NCI-H187 (cell line): ENCODE measurements around the gene SOWAHA.

Experiments
- DNase-seq, 2 experiments: peaks; one replicate each; lab custom pipeline; 2025; lab: John Stamatoyannopoulos, UW

The SOWAHA gene

GRCh38 chr5:132827943-132828673 lies 15.0 kb downstream of the SOWAHA start:
- DNase-seq: no peak

DNA sequence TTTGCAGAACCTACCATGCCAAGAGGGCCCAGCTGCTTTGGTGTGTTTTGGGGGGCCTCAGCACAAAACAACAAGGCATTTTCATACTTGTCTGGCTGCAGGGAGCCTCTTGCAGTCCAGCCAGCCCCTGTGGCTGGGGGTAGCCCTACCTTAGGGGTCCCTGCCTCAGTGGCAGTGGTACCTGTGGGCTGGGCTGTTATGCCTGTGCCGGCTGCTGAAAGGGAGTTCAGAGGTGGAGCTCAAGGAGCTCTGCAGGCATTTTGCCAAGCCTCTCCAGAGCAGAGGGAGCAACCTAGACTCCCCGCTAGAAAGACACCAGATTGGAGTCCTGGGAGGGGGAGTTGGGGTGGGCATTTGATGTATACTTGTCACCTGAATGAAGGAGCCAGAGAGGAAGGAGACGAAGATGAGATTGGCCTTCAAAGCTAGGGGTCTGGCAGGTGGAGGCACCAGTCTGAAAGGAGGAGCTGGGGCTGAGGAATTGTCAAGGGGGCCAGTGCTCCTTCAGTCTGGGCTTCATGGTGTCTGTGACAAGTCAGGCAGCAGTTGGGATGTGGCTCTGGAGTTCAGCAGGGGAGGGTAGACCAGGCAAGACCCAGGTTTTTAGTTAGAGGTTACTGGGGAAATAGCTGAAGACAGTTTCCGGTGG lies 15.9 kb downstream of the SOWAHA start:
- DNase-seq: no peak

GRCh38 chr5:132829742-132830435 lies 16.8 kb downstream of the SOWAHA start:
- DNase-seq: peak; percentile 15 to 41

GRCh38 chr5:132830436-132831094 lies 17.5 kb downstream of the SOWAHA start, which contains the start of gene SHROOM1:
SHROOM1 (minus strand) TSS chr5:132830647; CDS start chr5:132826140, 4,507 bp downstream.
- DNase-seq: peak in 1 of 2 experiments; percentile 28

GRCh38 chr5:132831095-132831860 lies 18.2 kb downstream of the SOWAHA start:
- DNase-seq: no peak

GRCh38 chr5:132832612-132833011 lies 19.5 kb downstream of the SOWAHA start:
- DNase-seq: no peak

- DNase-seq: no peak
Observed at GRCh38 chr5:132834057-132834456, 21.0 kb downstream of the SOWAHA start.

DNA sequence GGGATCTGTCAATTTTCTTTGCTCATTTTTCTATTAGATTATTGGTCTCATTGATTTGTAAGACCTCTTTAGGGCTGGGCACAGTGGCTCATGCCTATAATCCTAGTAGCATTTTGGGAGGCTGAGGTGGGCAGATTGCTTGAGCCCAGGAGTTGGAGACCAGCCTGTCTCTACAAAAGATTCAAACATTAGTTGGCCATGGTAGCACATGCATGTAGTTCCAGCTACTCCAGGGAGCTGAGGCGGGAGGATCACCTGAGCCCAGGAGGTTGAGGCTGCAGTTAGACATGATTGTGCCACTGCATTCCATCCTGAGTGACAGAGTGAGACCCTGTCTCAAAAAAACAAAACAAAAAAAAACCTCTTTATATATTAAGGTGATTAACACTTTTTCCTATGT lies 23.8 kb downstream of the SOWAHA start:
- no peak for DNase-seq

- no peak for DNase-seq
Observed at GRCh38 chr5:132837868-132838267, 24.8 kb downstream of the SOWAHA start.

DNA sequence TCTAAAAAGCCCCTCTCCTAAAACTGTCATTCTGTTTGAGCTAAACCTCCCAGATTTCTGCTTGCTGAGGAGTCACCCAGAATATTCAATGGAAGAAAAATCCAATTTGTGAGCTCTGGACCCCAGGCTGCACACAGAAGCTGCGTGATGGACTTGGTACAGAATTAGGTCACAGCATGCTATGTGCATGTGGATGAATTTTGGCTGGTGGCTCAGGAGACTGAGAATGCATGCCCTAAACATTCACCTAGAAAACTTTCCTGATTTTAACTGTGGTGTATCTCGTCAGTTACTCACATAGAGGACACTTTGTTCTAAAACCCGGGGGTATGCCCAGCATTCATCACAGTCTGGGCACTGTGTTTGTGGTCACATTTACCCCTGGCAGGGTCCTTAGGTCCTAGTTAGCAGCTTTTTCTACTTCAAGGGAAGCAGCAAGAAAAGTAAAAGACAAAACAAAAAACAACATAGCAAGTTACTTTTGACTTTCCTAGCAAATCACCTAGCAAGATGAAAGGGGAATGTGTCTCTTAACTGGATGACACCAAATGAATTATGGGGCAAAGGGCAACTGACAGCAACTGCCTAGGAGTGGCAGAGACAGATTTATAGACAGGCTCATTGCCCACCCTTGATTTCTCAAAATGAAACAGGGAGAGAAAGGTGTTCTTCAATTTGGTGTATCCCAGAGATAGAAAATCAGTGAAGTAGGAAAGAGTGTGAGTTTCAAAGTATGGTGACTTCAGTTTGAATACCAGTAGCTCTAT lies 25.6 kb downstream of the SOWAHA start:
- no peak for DNase-seq

- DNase-seq: no peak
Observed at GRCh38 chr5:132839426-132840301, 26.6 kb downstream of the SOWAHA start.

- DNase-seq: no peak
Observed at GRCh38 chr5:132840313-132840712, 27.2 kb downstream of the SOWAHA start.

GRCh38 chr5:132840896-132841295 lies 27.8 kb downstream of the SOWAHA start:
- no peak for DNase-seq

DNA sequence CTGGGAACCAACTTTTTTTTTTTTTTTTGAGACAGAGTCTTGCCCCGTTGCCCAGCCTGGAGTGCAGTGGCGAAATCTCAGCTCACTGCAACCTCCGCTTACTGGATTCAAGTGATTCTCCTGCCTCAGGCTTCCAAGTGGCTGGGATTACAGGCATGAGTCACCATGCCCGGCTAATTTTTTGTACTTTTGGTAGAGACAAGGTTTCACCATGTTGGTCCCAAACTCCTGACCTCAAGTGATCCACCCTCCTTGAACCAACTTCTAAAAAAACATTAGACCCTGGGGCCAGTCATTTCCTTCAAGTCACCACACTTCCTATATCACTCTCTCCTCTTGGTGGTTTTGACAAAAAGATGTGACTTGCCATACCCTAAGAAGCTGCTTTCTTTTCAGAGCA lies 28.2 kb downstream of the SOWAHA start:
- DNase-seq: no peak

- no peak for DNase-seq
Observed at GRCh38 chr5:132848270-132848669, 35.2 kb downstream of the SOWAHA start.

GRCh38 chr5:132849347-132849746 lies 36.2 kb downstream of the SOWAHA start:
- no peak for DNase-seq

DNA sequence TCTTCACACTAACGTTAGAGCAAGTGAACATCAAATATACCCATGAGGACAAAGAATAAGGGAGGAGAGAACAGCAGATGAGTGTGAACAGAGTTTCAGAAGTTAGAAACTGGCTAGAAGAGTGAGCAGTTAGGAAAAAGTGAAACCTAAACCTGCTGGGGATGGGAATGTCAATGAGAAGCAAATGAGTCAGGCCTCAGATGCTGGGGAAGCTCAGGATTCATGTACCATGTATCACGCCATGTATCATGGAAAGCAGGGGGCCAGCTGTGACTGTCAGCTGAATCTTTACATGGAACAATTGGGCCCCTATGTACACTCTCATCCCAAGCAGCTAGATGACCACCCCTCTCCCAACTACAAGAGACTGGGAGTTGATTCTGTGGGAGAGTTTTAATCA lies 37.0 kb downstream of the SOWAHA start:
- no peak for DNase-seq

DNA sequence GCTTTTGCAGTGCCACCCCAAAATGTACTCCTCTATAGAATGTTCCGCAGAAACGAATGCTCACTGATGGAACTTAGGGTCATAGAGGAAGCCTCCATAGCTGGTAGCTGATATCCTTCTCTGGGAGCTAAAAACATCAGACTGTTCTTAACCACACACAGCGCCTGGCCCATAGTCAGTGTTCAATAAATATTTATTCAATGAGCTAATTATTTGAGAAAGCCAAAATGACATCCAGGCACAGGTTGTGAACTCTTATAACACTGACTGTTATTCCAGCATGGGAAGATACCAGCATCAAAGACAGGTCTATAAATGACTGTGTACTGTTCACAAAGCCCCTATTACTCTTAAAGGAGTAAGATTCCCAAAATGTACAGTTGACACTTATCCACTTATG lies 40.2 kb downstream of the SOWAHA start:
- no peak for DNase-seq

DNA sequence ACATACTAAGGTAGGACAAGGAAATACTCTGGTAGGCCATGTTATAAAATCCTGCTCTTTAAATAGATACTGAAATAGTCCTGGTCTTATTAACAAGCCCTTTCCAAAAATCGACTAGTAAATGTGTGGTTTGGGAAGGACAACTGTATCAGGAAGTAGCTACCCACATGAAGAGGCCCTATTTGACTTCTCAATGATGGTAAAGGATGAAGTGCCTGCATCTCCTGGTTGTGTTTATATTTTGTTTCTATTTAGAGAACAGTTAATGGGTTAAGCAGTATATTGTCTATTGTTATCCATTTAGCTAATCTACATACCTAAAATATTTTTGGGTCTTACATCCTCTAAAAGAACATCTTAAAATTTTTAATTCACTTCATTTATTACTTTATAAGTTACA lies 40.7 kb downstream of the SOWAHA start:
- DNase-seq: no peak

GRCh38 chr5:132854301-132854700 lies 41.2 kb downstream of the SOWAHA start:
- DNase-seq: no peak
